ENCODE data around the gene ZC3H15.

GRCh38 chr2:186531257-186531775 lies 45.3 kb downstream of the ZC3H15 start:
- no peak for TF ChIP-seq ZBTB7A (IDR thresholded peaks at IDR 0.05; ENCODE audit: low read depth)
- no peak for TF ChIP-seq CEBPB (IDR thresholded peaks at IDR 0.05)
- TF ChIP-seq REST (IDR thresholded peaks at IDR 0.05; ENCODE audit: low read depth): no peak

All from Ishikawa (cell line).